IPS-20b (cell line): ENCODE measurements around the gene SNX30.

Experiments used
- H3K27ac ChIP-seq: one replicate; pipeline ENCODE4 v1.5.1; 2013; ENCODE audit warnings: low read length
- H3K27me3 ChIP-seq: 2 replicates; pipeline ENCODE4 v1.6.1; 2013; ENCODE audit warnings: mild to moderate bottlenecking, low read length, inconsistent platforms; ENCODE audit not compliant: insufficient read depth
- H3K36me3 ChIP-seq: 2 replicates; pipeline ENCODE4 v1.6.1; 2013; ENCODE audit warnings: low read depth, mild to moderate bottlenecking, inconsistent platforms, low read length, moderate library complexity; ENCODE audit not compliant: insufficient read depth
- H3K4me1 ChIP-seq: 2 replicates; pipeline ENCODE4 v1.6.1; 2013; ENCODE audit warnings: mild to moderate bottlenecking, control low read depth, inconsistent platforms, low read length, moderate library complexity; ENCODE audit not compliant: insufficient read depth
- H3K4me3 ChIP-seq: 2 replicates; pipeline ENCODE4 v1.5.1; 2013; ENCODE audit warnings: mild to moderate bottlenecking, low read length, inconsistent platforms
- H3K9ac ChIP-seq: 2 replicates; pipeline ENCODE4 v1.6.1; 2013; ENCODE audit warnings: low read depth, mild to moderate bottlenecking, inconsistent platforms, low read length, moderate library complexity
- H3K9me3 ChIP-seq: 2 replicates; pipeline ENCODE4 v1.6.1; 2013; ENCODE audit warnings: mild to moderate bottlenecking, low read depth, low read length, inconsistent platforms; ENCODE audit not compliant: insufficient read depth

Gene SNX30

DNA sequence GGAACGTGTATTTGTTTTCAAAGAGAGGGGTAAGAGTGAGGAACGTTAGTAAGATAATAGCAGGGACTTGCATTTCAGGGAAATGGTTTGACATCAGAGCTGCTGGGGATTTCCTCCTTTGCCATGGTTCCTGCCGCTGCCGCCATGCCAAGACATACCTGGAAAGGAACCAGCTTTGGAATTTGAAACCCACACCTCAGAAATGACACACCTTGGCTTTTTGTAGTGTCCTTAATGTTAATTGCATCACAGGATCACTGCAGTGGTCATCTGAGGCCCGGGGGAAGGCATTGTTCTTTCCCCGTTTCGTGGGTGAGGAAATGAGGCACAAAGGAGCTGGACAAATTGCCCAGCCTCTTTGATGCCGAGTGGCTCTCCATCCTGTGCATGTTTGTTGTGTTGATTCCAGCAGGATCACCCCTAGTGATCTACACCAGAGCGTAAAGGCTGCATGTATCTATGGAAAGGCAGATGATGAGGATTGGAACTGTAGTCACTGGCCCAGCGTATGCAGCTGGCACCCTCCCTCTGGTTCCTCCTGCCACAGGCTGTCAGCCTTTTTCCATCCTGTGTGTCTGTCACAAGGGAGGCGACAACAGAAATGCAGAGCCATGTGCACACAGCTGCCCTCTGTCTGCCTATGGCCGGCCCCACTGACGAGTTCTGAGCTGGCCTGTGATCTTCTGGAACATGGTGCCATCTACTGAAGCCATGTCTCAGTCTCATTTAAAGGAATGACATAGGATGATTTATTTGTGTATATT lies 102.4 kb downstream of the SNX30 start:
- no peaks in the 10 kb centered on the region for H3K9me3 ChIP-seq
- no peak overlapping the region for H3K27ac ChIP-seq
- peaks cover 3% of the 10 kb centered on the region; the same call in 1 of the 2 replicates for H3K36me3 ChIP-seq
- peaks cover 6% of the 10 kb centered on the region; the same call in 1 of the 2 replicates for H3K4me1 ChIP-seq
- H3K4me3 ChIP-seq = no peak overlapping the region
- no peak overlapping the region for H3K9ac ChIP-seq
- H3K27me3 ChIP-seq = no peaks in the 10 kb centered on the region

DNA sequence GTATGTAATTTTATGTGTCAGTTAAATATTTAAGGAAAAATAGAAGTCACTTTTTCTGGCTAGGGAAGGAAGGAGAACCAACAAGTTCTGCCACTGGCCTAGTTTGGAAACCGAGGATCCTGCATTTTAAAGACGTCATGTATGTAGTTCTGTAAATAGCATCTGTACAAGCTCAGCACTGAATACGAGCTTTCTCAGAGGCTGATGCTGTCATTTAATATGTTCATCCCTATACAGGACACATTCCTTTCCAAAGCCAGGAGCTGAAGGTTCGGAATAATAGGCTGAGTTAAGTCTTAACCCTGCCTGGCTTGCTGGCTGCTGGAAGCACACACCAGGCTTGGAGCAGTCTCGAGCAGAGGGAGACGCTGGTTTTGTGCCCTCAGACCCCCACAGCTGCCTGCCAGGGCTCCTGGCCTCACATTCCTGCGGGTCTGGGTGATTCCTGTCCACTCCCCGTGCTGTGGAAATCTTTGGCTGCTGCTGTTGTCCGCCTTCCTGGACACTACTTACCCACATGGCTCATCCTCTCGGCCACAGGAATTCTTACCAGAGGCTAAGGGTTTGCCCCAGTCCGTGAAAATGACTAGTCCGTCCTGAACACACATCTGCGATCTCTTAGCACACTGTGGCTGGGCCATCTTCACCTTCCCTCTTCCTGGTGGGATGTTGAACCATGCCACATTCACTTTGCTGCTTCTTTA lies 103.5 kb downstream of the SNX30 start:
- Histone ChIP-seq H3K27ac (no peak overlapping the region), H3K9me3 (no peaks in the 10 kb centered on the region), H3K36me3 (peaks cover 3% of the 10 kb centered on the region; the same call in 1 of the 2 replicates), H3K4me1 (0 out of 2 replicates have a peak, but pooled peaks cover 4% of the 10 kb centered on the region), H3K9ac (no peak overlapping the region), H3K27me3 (no peaks in the 10 kb centered on the region), H3K4me3 (no peak overlapping the region)

DNA sequence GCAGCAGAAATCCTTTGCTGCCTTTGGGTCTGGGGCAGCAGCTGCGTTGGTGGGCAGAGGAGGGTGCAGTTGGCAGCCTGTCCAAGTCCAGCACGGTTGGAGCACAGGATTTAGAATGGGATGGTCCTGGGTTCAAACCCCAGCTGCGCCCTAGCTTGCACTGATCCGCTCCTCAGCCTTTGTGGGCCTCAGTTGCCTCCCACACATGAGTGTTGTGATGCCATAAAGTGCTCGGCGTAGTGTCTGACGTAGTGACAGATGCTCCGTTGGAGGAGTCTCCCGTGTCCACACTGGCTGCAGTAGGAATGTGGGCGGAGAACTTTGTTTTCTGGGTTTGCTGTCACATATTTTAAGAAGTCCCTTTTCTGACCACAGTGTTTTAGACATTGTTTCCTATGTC lies 104.1 kb downstream of the SNX30 start:
- Histone ChIP-seq H3K27me3 (no peaks in the 10 kb centered on the region), H3K9ac (no peak overlapping the region), H3K4me1 (no peaks in the 10 kb centered on the region), H3K9me3 (no peaks in the 10 kb centered on the region), H3K36me3 (peaks cover 3% of the 10 kb centered on the region; the same call in 1 of the 2 replicates), H3K27ac (no peak overlapping the region), H3K4me3 (no peak overlapping the region)

DNA sequence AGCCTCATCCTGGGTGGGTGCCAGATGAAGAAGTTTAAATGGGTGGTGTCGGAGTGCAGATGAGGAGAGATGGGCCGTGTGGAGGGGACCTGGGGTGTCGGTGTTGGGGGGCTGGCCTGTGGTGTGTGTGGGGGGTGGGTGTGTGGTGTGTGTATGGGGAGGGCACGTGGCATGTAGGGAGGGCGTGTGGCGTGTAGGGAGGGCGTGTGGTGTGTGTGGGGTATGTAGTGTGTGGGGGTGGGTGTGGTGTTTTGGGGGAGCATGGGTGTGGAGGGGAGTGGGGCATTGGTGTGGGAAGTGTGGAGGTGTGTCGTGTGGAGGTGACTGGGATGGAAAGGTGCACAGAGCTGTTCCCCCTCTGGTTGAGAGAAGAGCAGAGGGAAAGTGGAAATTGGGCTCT lies 105.6 kb downstream of the SNX30 start:
- Histone ChIP-seq H3K36me3 (peaks cover 2% of the 10 kb centered on the region; the same call in 1 of the 2 replicates), H3K9me3 (no peaks in the 10 kb centered on the region), H3K4me3 (no peak overlapping the region), H3K9ac (no peak overlapping the region; the same call in 1 of the 2 replicates), H3K27ac (no peak overlapping the region), H3K4me1 (no peaks in the 10 kb centered on the region), H3K27me3 (no peaks in the 10 kb centered on the region)

DNA sequence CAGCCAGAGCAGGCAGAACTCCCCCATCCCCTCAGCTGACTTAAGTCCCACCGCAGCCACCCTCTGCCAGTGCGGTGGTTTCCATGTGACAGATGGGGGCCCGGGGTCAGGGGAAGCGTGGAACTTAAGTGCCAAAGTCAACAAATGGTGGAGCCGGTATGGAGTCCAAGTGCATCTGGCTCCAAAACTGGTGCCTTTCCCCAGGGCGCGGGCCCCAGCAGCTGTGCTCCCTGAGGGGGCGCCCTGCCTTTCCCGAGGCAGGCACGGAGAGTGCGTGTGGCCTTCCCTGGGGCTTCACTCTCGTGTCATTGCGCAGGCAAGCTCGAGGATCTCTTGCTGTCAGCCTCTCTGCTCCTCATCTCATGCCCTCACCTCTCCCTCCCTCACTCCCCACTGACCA lies 106.3 kb downstream of the SNX30 start:
- Histone ChIP-seq H3K36me3 (no peaks in the 10 kb centered on the region; the same call in 1 of the 2 replicates), H3K9me3 (no peaks in the 10 kb centered on the region), H3K27me3 (no peaks in the 10 kb centered on the region), H3K4me3 (no peak overlapping the region), H3K4me1 (no peaks in the 10 kb centered on the region), H3K27ac (no peak overlapping the region), H3K9ac (no peak overlapping the region; the same call in 1 of the 2 replicates)

DNA sequence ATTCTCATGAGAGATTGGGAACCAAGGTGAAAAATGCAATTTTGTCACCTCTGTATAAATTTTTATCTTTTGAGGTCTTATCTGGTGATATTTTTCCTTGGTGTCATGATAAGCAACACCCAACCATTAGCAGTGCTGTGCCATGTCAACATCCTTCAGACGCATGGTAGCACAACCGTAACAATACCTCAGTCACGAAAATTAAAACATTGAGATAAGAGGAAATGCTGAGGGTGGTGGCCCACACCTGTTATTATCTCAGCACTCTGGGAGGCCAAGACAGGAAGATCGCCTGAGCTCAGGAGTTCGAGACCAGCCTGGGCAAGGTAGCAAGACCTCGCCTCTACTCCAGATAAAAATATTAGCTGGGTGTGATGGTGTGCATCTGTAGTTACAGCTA lies 107.4 kb downstream of the SNX30 start:
- H3K27ac ChIP-seq = no peak overlapping the region
- H3K4me1 ChIP-seq = no peaks in the 10 kb centered on the region
- H3K9ac ChIP-seq = no peak overlapping the region

DNA sequence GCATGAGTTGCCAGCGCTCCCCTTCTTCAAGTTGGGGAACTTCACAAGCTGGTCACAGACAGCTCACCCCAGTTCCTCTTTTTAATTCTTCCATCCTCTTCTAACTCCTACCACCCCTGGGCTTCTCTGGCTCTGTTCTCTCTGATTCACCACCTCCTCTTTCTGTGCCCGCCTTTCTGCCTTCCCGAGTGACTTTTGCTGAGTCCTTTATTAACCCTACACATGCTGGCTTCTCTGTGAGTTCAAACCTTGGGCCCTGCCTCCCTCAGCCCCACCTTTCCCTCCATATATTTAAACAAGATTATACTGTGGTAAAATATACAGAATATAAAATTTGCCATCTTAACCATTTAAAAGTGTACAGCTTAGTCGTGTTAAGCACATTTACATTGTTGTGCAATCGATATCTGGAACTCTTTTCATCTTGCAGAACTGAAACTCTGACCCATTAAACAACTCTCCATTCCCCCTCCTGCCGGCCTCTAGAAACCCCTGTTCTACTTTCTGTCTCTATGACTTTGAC lies 108.1 kb downstream of the SNX30 start:
- no peak overlapping the region for H3K4me3 ChIP-seq
- H3K4me1 ChIP-seq = no peaks in the 10 kb centered on the region
- H3K27me3 ChIP-seq = no peaks in the 10 kb centered on the region
- H3K9me3 ChIP-seq = no peaks in the 10 kb centered on the region
- H3K27ac ChIP-seq = no peak overlapping the region
- H3K9ac ChIP-seq = no peak overlapping the region
- H3K36me3 ChIP-seq = no peaks in the 10 kb centered on the region

More for the DNA sequence above, 107.4 kb downstream of the SNX30 start:
- no peaks in the 10 kb centered on the region for H3K9me3 ChIP-seq
- no peak overlapping the region for H3K4me3 ChIP-seq
- H3K27me3 ChIP-seq = no peaks in the 10 kb centered on the region
- no peaks in the 10 kb centered on the region for H3K36me3 ChIP-seq

- H3K9ac ChIP-seq = no peak overlapping the region
- no peaks in the 10 kb centered on the region for H3K36me3 ChIP-seq
- H3K4me1 ChIP-seq = no peaks in the 10 kb centered on the region
- no peaks in the 10 kb centered on the region for H3K27me3 ChIP-seq
- no peaks in the 10 kb centered on the region for H3K9me3 ChIP-seq
- H3K4me3 ChIP-seq = no peak overlapping the region
- H3K27ac ChIP-seq = no peak overlapping the region
Observed at GRCh38 chr9:112860451-112860850, 109.9 kb downstream of the SNX30 start.

- Histone ChIP-seq H3K27me3 (no peaks in the 10 kb centered on the region), H3K4me1 (no peaks in the 10 kb centered on the region), H3K27ac (no peak overlapping the region), H3K9ac (no peak overlapping the region), H3K36me3 (no peaks in the 10 kb centered on the region), H3K9me3 (no peaks in the 10 kb centered on the region), H3K4me3 (no peak overlapping the region)
Observed at GRCh38 chr9:112861155-112861554, 110.6 kb downstream of the SNX30 start.

GRCh38 chr9:112861638-112862555 lies 111.3 kb downstream of the SNX30 start:
- Histone ChIP-seq H3K36me3 (no peaks in the 10 kb centered on the region), H3K27ac (no peak overlapping the region), H3K9me3 (no peaks in the 10 kb centered on the region), H3K4me1 (no peaks in the 10 kb centered on the region), H3K9ac (no peak overlapping the region), H3K4me3 (no peak overlapping the region), H3K27me3 (no peaks in the 10 kb centered on the region)

DNA sequence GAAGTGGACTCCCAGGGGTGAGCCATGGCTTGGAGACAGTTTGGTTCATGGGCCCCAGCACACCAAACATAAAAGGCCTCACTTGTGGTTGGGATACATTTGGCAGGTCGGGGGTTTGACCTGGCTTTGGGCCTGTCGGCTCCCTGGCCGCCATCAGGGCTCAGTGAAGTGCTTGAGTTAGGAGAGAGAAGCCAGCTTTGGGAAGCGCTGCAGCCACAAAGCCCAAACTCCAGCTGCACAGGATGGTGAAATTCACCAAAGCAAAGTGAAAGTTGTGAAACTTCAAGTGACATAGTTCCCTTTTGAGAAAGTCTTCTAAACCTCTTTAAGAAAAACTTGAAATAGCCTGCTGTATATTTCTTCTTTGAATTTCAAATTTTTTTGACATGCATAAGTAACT lies 112.7 kb downstream of the SNX30 start:
- no peaks in the 10 kb centered on the region for H3K27me3 ChIP-seq
- no peaks in the 10 kb centered on the region for H3K9me3 ChIP-seq
- H3K9ac ChIP-seq = no peak overlapping the region
- no peak overlapping the region for H3K4me3 ChIP-seq
- no peaks in the 10 kb centered on the region for H3K36me3 ChIP-seq
- H3K4me1 ChIP-seq = no peaks in the 10 kb centered on the region
- no peak overlapping the region for H3K27ac ChIP-seq
